ENCODE results near the gene SIRPA. TPM values are rescaled to one million over a fixed set of nuclear protein-coding genes. Genes with fewer than 3 reads are reported as not detected.
"Not testable (repeated sequence)": the region's sequence is repeated elsewhere in the genome, so short reads cannot be mapped to it uniquely, and the experiment has no call there.

SIRPA gene
- total RNA-seq, 1 donor: 12.2 TPM

DNA sequence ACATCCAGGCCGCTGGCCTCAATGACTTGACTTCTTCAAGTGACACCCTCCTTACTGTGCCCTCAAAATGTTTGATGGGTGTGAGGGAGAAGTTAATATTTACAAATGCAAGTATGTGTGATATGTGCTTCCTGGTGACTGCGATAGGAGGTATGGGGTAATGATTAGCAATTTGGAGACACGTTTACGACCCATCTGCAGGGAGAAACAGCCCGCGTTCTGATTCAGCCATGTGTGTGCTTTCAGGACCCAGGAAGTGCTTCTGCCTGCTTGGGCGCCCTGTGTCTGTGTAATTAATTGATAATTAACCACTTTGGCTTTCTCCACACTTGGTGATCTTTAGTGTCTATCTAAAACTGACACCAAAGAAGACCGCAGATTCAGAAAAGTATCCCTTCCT, 25.0 kb downstream of the SIRPA start:
- H3K4me3 ChIP-seq (ENCODE audit: low read depth, low read length): no peak overlapping the region
- TF ChIP-seq, protein P1, sequence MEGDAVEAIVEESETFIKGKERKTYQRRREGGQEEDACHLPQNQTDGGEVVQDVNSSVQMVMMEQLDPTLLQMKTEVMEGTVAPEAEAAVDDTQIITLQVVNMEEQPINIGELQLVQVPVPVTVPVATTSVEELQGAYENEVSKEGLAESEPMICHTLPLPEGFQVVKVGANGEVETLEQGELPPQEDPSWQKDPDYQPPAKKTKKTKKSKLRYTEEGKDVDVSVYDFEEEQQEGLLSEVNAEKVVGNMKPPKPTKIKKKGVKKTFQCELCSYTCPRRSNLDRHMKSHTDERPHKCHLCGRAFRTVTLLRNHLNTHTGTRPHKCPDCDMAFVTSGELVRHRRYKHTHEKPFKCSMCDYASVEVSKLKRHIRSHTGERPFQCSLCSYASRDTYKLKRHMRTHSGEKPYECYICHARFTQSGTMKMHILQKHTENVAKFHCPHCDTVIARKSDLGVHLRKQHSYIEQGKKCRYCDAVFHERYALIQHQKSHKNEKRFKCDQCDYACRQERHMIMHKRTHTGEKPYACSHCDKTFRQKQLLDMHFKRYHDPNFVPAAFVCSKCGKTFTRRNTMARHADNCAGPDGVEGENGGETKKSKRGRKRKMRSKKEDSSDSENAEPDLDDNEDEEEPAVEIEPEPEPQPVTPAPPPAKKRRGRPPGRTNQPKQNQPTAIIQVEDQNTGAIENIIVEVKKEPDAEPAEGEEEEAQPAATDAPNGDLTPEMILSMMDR (IDR thresholded peaks at IDR 0.05; ENCODE audit: insufficient read depth, low read length): no peak
- no peak for DNase-seq (ENCODE audit: low read depth)

DNA sequence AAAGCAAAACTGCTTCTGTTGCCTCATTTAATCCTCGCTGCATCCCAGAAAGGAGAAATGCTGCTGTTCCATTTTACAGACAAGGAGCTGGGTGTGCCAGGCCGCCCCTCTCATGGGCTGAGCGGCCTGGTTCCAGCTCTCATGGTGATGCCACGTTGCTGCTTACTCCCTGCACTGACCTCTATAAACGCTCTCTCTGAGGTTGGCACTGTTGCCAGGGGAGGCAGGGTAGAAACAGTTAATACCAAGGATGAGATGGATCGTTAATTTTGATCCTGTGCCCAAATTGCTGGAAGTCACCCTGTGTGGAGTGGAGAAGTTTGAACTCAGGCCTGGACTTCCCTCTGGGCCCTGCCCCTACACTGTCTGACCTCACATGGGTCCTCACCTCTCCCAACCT, 25.6 kb downstream of the SIRPA start:
- TF ChIP-seq, protein P1 (IDR thresholded peaks at IDR 0.05; ENCODE audit: insufficient read depth, low read length): no peak
- no peak overlapping the region for H3K4me3 ChIP-seq (ENCODE audit: low read depth, low read length)
- DNase-seq (ENCODE audit: low read depth): no peak

- not testable (repeated sequence) for H3K4me3 ChIP-seq (ENCODE audit: low read depth, low read length); DNase-seq (ENCODE audit: low read depth)
Measured at GRCh38 chr20:1921985-1922384, 26.8 kb downstream of the SIRPA start.

DNA sequence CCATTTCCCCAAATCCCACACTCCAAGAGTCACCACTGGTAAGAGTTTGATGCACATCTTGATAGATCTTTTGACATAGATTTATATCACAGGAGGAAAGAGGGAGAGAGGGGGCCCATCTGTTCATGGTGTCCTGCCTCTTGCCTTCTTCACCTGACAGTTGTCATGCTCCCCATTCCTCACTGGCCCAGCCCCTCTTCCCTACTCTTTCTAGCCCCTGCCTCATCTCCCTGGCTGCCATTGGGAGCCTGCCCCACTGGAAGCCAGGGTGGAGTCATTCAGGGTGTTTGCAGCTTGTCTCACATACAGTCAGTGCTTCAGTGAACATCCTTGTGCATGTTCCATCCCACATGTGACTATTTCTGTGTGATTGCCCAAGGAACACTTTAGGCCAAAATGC, 27.6 kb downstream of the SIRPA start:
- no peak overlapping the region for H3K4me3 ChIP-seq (ENCODE audit: low read depth, low read length)
- DNase-seq (ENCODE audit: low read depth): no peak
- TF ChIP-seq, protein P1 (IDR thresholded peaks at IDR 0.05; ENCODE audit: insufficient read depth, low read length): no peak

- DNase-seq (ENCODE audit: low read depth): no peak
- no peak overlapping the region for H3K4me3 ChIP-seq (ENCODE audit: low read depth, low read length)
- TF ChIP-seq, protein P1 (IDR thresholded peaks at IDR 0.05; ENCODE audit: insufficient read depth, low read length): no peak
Measured at GRCh38 chr20:1924910-1925861, 30.0 kb downstream of the SIRPA start.

- DNase-seq (ENCODE audit: low read depth): no peak
- no peak overlapping the region for H3K4me3 ChIP-seq (ENCODE audit: low read depth, low read length)
- TF ChIP-seq, protein P1 (IDR thresholded peaks at IDR 0.05; ENCODE audit: insufficient read depth, low read length): no peak
Measured at GRCh38 chr20:1926237-1926636, 31.0 kb downstream of the SIRPA start.

- DNase-seq (ENCODE audit: low read depth): no peak
- TF ChIP-seq, protein P1 (IDR thresholded peaks at IDR 0.05; ENCODE audit: insufficient read depth, low read length): no peak
- H3K4me3 ChIP-seq (ENCODE audit: low read depth, low read length): no peak overlapping the region
Measured at GRCh38 chr20:1927217-1927616, 32.0 kb downstream of the SIRPA start.

Measured in fibroblast of the aortic adventitia (primary cell).